Prostate gland (tissue), 2 donors: ENCODE data around the gene APOBEC3F. TPM values are rescaled to one million over a fixed set of nuclear protein-coding genes. Genes with fewer than 3 reads are reported as not detected.

ENCODE experiments used
- DNase-seq: peaks from one replicate; pipeline ENCODE4 v3.0.0-alpha.2; 2019; ENCODE audit warnings: low spot score
- H3K27ac ChIP-seq, 2 donors: fragments of 200-600 bp; sonication (generic); 2 replicates each; pipeline ENCODE4 v1.5.1; 2017 to 2019
- H3K27me3 ChIP-seq: fragments of 200-600 bp; sonication (generic); replicated peaks from 2 replicates; pipeline ENCODE4 v1.5.1; 2019; ENCODE audit not compliant: insufficient read depth
- H3K36me3 ChIP-seq, 2 donors: fragments of 200-600 bp; sonication (generic); 1 replicate in 1 of 2; 2 replicates in 1 of 2; pipeline versions ENCODE4 v1.5.1 to v1.8.1; 2017 to 2019
- H3K4me1 ChIP-seq: fragments of 200-600 bp; sonication (generic); replicated peaks from 2 replicates; pipeline ENCODE4 v1.5.1; 2019
- H3K4me3 ChIP-seq, 2 donors: fragments of 200-600 bp; sonication (generic); 2 replicates each; pipeline ENCODE4 v1.5.1; 2017 to 2019
- H3K9me3 ChIP-seq: fragments of 200-600 bp; sonication (generic); 2 replicates; pipeline ENCODE4 v1.5.1; 2017
- CTCF ChIP-seq, 4 experiments: fragments of 200-600 bp in 2 of 4; fragments of 450-650 bp in 2 of 4; sonication (generic) in 2 of 4; IDR thresholded peaks; 1 replicate in 3 of 4; 2 replicates in 1 of 4; pipeline ENCODE4 v1.5.1; 2016 to 2019; ENCODE audit warnings: antibody characterized with exemption in 4 of 4, mild to moderate bottlenecking in 2 of 4, moderate library complexity in 2 of 4
- POLR2A ChIP-seq: fragments of 450-650 bp; IDR thresholded peaks from one replicate; pipeline ENCODE4 v1.6.1; 2016; ENCODE audit warnings: antibody characterized with exemption, mild to moderate bottlenecking
- POLR2AphosphoS5 ChIP-seq: sonication (generic); formaldehyde crosslinking; IDR thresholded peaks from one replicate; pipeline ENCODE4 v1.6.1; 2017; ENCODE audit warnings: antibody characterized with exemption
- WGBS: methylation state at CpG from one replicate; pipeline ENCODE4 v1.1.5; 2018; 5-methylcytosine and 5-hydroxymethylcytosine counted together
- intact Hi-C: fragments of 100-400 bp; cut with DNase I; formaldehyde crosslinking; loops from one replicate; pipeline ENCODE4 v1.14.2; 2022
- total RNA-seq, 2 donors: library from RNA; depleted of rRNA; stranded (reverse); fragments of >200 nt; gene quantifications; one replicate each; pipeline ENCODE4 v1.1.0, GENCODE V29; 2016

The APOBEC3F gene
- total RNA-seq, 2 donors from 2014 or later: 4.4 to 28.3 TPM

DNA sequence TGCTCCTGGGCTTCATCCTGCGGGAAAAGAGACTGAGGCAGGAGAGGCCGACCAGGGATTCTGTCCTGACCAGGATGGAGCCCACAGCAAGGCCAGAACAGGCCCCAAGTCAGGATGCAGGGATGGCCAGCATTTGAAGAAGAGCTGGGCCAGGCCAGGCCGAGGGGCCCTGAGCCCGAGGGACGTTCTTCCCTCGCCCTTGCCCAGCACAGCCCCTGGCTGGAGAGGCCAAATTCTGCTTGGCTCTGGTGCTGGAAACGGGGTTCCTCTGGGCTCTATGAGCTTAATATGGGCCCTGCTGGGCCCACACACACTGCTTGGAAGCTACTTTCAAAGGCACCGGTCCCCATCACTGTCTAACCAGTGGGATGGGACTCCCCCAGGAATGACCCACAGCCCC is 44.0 kb downstream of the APOBEC3F start:
- H3K27ac ChIP-seq: no peak overlapping the region
- no peak overlapping the region for H3K4me3 ChIP-seq
- H3K4me1 ChIP-seq: no peaks in the 10 kb centered on the region
- no peaks in the 10 kb centered on the region for H3K36me3 ChIP-seq
- intact Hi-C loops: no loop called here
- no peaks in the 10 kb centered on the region for H3K9me3 ChIP-seq
- H3K27me3 ChIP-seq: no peaks in the 10 kb centered on the region
- TF ChIP-seq POLR2A (no peak), POLR2AphosphoS5 (no peak)
- WGBS: 94% methylated on average over 8 of the region's 8 CpGs
- DNase-seq: no peak

- intact Hi-C loops: no loop called here
- Histone ChIP-seq H3K27me3 (no peaks in the 10 kb centered on the region), H3K4me3 (no peak overlapping the region), H3K36me3 (no peaks in the 10 kb centered on the region), H3K4me1 (no peaks in the 10 kb centered on the region), H3K9me3 (no peaks in the 10 kb centered on the region), H3K27ac (no peak overlapping the region)
- WGBS: 93% methylated on average over 6 of the region's 6 CpGs
- TF ChIP-seq POLR2AphosphoS5 (no peak), POLR2A (no peak), CTCF (IDR thresholded peaks at IDR 0.05) (no peak)
- DNase-seq: no peak
Observed at GRCh38 chr22:39087098-39087497, 46.4 kb downstream of the APOBEC3F start.

- TF ChIP-seq POLR2AphosphoS5 (no peak), CTCF (IDR thresholded peaks at IDR 0.05) (no peak), POLR2A (no peak)
- intact Hi-C loops: no loop called here
- DNase-seq: no peak
- H3K27me3 ChIP-seq: no peaks in the 10 kb centered on the region
- no peak overlapping the region for H3K27ac ChIP-seq
- no peaks in the 10 kb centered on the region for H3K4me1 ChIP-seq
- H3K4me3 ChIP-seq: no peak overlapping the region
- WGBS: 55% methylated on average over 17 of the region's 18 CpGs
- no peaks in the 10 kb centered on the region for H3K9me3 ChIP-seq
- no peaks in the 10 kb centered on the region for H3K36me3 ChIP-seq
Observed at GRCh38 chr22:39087881-39088684, 47.4 kb downstream of the APOBEC3F start.

- H3K27ac ChIP-seq: no peak overlapping the region
- 84% methylated on average over 5 of the region's 5 CpGs for WGBS
- no peaks in the 10 kb centered on the region for H3K36me3 ChIP-seq
- H3K4me1 ChIP-seq: no peaks in the 10 kb centered on the region
- DNase-seq: no peak
- H3K9me3 ChIP-seq: no peaks in the 10 kb centered on the region
- H3K4me3 ChIP-seq: no peak overlapping the region
- intact Hi-C loops: no loop called here
- TF ChIP-seq CTCF (IDR thresholded peaks at IDR 0.05): no peak
- TF ChIP-seq POLR2AphosphoS5: no peak
- no peak for TF ChIP-seq POLR2A
- H3K27me3 ChIP-seq: no peaks in the 10 kb centered on the region
Observed at GRCh38 chr22:39088685-39089032, 48.0 kb downstream of the APOBEC3F start.

DNA sequence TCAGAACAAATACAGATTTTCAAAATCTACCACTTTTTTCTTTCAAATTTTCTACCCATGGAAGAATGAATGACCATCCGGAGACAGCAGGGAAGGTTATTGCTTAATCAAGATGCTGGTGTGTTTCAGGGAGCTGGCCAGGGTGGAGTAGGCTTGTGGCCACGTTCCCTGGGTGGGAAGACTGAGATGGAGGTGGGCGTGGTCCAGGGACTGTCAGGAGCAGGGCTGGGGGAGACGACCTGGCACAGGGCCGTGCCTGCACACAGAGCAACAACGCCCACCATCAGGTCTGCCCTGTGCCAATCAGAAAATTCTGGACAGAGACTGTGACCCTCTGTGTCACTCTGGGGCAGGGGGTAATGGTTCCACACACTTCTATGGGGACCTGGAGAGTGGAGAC is 49.3 kb downstream of the APOBEC3F start:
- intact Hi-C loops: no loop called here
- 71% methylated on average over 3 of the region's 6 CpGs for WGBS
- Histone ChIP-seq H3K4me1 (no peaks in the 10 kb centered on the region), H3K4me3 (no peak overlapping the region), H3K9me3 (no peaks in the 10 kb centered on the region), H3K27ac (no peak overlapping the region), H3K36me3 (no peaks in the 10 kb centered on the region), H3K27me3 (no peaks in the 10 kb centered on the region)
- DNase-seq: no peak
- TF ChIP-seq POLR2AphosphoS5 (no peak), POLR2A (no peak), CTCF (IDR thresholded peaks at IDR 0.05) (no peak)
